GM03348 (cell line): ENCODE results near the gene HSD17B1.
"Not testable (repeated sequence)": the region's sequence is repeated elsewhere in the genome, so short reads cannot be mapped to it uniquely, and the experiment has no call there.

Source experiments
- DNase-seq: peaks from one replicate; pipeline ENCODE4 v3.0.0; 2012; ENCODE audit warnings: low spot score

The HSD17B1 gene

GRCh38 chr17:42548070-42548837, 4.5 kb upstream of the HSD17B1 start:
- no peak for DNase-seq

GRCh38 chr17:42548993-42549755, 3.5 kb upstream of the HSD17B1 start:
- no peak for DNase-seq

- DNase-seq = no peak
Observed at GRCh38 chr17:42553161-42553818, 567 bp downstream of the HSD17B1 start.

GRCh38 chr17:42553866-42554249, 1.1 kb downstream of the HSD17B1 start:
- DNase-seq = no peak

GRCh38 chr17:42554250-42555121, 1.8 kb downstream of the HSD17B1 start:
- DNase-seq = peak; percentile 92

- no peak for DNase-seq
Observed at GRCh38 chr17:42555122-42555622, 2.4 kb downstream of the HSD17B1 start.

GRCh38 chr17:42555961-42556617, 3.4 kb downstream of the HSD17B1 start:
- DNase-seq = not testable (repeated sequence)

- DNase-seq = no peak
Observed at GRCh38 chr17:42559075-42559474, 6.4 kb downstream of the HSD17B1 start.

- DNase-seq = no peak
Observed at GRCh38 chr17:42560246-42560645, 7.5 kb downstream of the HSD17B1 start.

- peak; percentile 96 for DNase-seq
Observed at GRCh38 chr17:42561897-42562387, 9.2 kb downstream of the HSD17B1 start, which contains the start of gene COASY. Gene COASY (plus strand): TSS chr17:42562148. CDS start chr17:42562623, 475 bp downstream.

- peak; percentile 27 for DNase-seq
Observed at GRCh38 chr17:42562388-42563142, 9.8 kb downstream of the HSD17B1 start.

- DNase-seq = no peak
Observed at GRCh38 chr17:42563143-42563509, 10.4 kb downstream of the HSD17B1 start.

GRCh38 chr17:42563543-42563942, 10.8 kb downstream of the HSD17B1 start:
- no peak for DNase-seq

GRCh38 chr17:42563950-42564349, 11.2 kb downstream of the HSD17B1 start:
- DNase-seq = no peak

GRCh38 chr17:42564815-42565522, 12.2 kb downstream of the HSD17B1 start:
- no peak for DNase-seq

- DNase-seq = no peak
Observed at GRCh38 chr17:42565523-42566214, 12.9 kb downstream of the HSD17B1 start.

GRCh38 chr17:42566215-42566882, 13.6 kb downstream of the HSD17B1 start:
- no peak for DNase-seq

- DNase-seq = peak; percentile 100
Observed at GRCh38 chr17:42566883-42567573, 14.3 kb downstream of the HSD17B1 start, which contains the start of gene MLX. Gene MLX (plus strand): TSS chr17:42567100. CDS start chr17:42567125, 25 bp downstream.
